Measurements from ENCODE around the gene EPB42.
A peak's percentile ranks its signal among the peaks of the same experiment; 100 is the strongest.
"Not testable (repeated sequence)": the region's sequence is repeated elsewhere in the genome, so short reads cannot be mapped to it uniquely, and the experiment has no call there.

The EPB42 gene

GRCh38 chr15:43212299-43212698 lies 8.5 kb downstream of the EPB42 start:
- no peak for DNase-seq (ENCODE audit: low spot score)

DNA sequence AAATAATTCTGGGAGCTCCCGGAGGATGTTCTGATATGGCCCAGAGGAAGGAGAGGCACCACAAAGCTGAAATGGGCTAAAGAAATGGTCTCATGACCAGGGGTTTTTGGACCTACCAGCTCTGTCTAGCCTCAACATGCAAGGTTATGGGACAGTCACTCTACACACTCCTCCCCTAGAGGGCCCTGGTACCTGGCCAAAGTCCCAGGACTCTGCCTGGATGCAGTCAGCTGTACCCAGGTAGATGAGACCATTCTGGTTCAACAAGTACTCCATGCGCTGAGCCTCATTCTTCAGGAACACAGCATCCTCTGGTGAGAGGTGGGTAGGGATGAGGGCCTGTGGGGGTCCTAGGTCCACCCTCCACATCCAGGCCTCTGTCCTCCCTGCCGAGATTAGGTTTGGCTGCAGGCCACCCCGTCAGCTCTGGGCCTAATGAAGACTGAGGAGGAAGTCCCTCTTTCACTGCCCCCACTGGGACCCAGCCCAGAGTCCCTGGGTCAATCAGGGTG lies 9.5 kb downstream of the EPB42 start:
- no peak for DNase-seq (ENCODE audit: low spot score)

DNA sequence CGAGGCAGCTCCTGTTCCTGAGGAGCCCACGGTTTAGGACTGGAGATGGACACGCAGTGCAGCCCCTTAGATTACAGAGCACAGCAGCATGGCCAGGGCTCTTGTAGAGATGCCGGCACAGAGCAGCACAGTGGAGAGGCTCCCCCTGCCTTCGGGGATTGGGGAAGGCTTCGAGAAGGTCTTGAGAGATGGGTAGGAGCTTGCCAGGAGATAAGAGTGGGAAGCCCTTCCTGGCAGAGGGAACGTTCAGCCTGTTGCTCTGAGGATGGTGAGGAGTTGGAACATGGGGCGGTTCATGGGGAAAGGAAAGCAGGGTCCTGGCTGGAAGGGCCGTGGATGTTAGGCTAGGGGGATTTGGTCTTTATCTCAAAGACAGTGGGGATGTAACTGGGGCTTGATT lies 10.0 kb downstream of the EPB42 start:
- DNase-seq (ENCODE audit: low spot score), result no peak

- DNase-seq (ENCODE audit: low spot score), result no peak
Measured at GRCh38 chr15:43210172-43210745, 10.6 kb downstream of the EPB42 start.

- DNase-seq (ENCODE audit: low spot score), result no peak
Measured at GRCh38 chr15:43209059-43209824, 11.6 kb downstream of the EPB42 start.

DNA sequence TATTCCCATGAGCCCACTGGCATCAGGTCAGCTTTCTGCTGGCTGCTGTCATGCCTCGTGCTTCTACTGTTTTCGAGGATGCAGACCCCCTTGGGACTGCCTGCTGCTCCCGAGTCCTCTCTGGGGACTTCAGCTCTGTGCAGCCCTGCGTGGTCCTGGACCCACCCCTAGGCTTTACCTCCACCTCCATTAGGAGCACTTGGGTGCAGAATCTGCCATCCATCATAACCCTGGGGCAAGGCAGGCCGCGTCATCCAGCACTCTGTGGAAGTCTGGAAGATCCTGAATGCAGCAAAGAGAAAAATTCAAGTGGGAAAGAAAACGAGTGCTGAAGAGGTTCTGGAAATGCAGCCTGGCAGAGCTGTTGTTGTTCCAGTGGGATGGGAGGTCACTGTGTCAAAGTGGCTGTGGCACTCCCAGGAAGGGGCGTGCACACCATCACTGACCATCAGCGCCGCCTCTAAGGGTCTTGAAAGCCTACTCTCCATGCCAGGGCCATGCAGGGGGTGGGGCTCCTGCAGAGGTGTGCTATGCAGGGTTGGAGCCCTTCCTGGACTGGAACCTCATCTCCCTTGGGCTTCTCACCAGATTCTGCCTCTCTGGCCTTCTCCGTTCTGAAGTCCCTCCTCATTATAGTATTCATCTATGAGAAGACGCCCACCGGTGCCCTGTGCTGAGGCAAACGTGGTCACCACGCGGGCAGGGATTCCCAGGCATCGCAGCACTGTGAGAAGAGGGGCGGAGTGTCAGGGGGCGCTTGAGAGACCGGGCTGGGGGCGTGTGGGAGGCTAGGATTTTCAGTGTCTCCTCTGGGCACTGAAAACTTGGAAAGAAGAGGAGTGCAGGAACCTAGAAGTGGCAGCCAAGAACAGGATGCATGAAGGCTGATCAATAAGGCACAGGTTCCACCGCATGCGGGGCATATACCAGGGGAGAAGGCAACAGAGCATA lies 12.5 kb downstream of the EPB42 start:
- no peak for DNase-seq (ENCODE audit: low spot score)

DNA sequence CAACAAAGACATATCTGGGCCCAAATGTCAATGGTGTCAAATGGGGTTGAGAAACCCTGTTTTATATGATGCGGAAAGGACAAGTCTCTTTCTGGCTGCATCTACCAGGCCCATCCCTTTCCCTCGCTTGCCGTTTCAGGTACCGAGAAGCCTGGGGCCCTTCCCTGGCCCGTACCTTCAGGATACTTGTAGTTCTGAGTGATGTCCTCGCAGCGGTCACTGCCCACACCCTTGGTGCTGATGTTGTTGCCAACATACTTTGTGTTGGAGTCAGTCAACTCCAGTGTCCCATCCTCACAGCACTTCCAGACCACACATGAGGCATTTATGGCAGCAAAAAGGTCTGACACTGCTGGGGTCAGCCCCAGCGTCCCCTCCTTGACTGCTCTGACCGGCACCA lies 13.8 kb downstream of the EPB42 start:
- no peak for DNase-seq (ENCODE audit: low spot score)

GRCh38 chr15:43206054-43206453 lies 14.8 kb downstream of the EPB42 start:
- no peak for DNase-seq (ENCODE audit: low spot score)

- no peak for DNase-seq (ENCODE audit: low spot score)
Measured at GRCh38 chr15:43204016-43204901, 16.6 kb downstream of the EPB42 start.

DNA sequence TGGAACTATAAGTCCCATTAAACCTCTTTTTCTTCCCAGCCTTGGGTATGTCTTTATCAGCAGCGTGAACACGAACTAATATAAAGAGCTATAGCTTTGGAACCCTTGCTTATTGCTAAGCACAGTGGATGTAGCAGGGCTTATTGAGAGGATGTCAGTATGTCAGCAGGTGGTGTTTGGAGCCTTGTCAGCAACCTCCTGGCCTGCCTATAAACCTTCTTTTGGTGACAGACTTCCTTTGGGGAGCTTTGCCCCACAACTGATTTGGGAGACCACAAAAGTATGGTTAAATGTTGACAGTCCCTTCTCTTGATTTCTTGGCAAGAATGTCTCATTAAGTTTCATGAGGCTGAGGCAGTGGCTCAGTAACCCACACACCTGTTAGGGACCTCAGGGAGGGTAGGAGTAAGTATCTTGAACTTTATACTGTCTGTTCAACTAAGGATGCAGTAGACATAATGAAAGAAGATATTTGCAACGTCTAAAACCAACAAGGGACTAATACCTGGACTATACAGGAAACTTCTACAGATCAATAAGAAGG lies 20.8 kb downstream of the EPB42 start:
- DNase-seq (ENCODE audit: low spot score), result no peak

DNA sequence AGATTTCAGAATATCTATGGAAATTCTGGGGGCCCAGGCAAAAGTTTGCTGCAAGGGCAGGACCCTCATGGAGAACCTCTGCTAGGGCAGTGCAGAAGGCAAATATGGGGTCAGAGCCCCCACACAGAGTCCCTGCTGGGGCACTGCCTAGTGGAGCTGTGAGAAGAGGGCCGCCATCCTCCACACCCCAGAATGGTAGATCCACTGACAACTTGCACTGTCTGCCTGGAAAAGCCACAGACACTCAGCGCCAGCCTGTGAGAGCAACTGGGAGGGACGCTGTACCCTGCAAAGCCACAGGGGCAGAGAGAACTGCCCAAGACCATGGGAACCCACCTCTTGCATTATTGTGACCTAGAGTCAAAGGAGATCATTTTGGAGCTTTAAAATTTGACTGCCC lies 21.8 kb downstream of the EPB42 start:
- no peak for DNase-seq (ENCODE audit: low spot score)

- not testable (repeated sequence) for DNase-seq (ENCODE audit: low spot score)
Measured at GRCh38 chr15:43198556-43198955, 22.3 kb downstream of the EPB42 start.

DNA sequence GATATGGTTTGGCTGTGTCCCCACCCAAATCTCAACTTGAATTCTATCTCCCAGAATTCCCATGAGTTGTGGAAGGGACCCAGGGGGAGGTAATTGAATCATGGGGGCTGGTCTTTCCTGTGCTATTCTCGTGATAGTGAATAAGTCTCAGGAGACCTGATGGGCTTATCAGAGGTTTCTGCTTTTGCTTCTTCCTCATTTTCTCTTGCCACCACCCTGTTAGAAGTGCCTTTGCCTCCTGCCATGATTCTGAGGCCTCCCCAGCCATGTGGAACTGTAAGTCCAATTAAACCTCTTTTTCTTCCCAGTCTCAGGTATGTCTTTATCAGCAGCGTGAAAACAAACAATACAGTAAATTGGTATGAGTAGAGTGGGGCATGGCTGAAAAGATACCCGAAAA lies 23.0 kb downstream of the EPB42 start:
- DNase-seq (ENCODE audit: low spot score), result not testable (repeated sequence)

GRCh38 chr15:43196760-43197548 lies 23.9 kb downstream of the EPB42 start:
- no peak for DNase-seq (ENCODE audit: low spot score)

GRCh38 chr15:43194795-43195194 lies 26.0 kb downstream of the EPB42 start:
- no peak for DNase-seq (ENCODE audit: low spot score)

- DNase-seq (ENCODE audit: low spot score), result no peak
Measured at GRCh38 chr15:43193710-43194109, 27.1 kb downstream of the EPB42 start.

- DNase-seq (ENCODE audit: low spot score), result no peak
Measured at GRCh38 chr15:43190178-43190577, 30.6 kb downstream of the EPB42 start.

DNA sequence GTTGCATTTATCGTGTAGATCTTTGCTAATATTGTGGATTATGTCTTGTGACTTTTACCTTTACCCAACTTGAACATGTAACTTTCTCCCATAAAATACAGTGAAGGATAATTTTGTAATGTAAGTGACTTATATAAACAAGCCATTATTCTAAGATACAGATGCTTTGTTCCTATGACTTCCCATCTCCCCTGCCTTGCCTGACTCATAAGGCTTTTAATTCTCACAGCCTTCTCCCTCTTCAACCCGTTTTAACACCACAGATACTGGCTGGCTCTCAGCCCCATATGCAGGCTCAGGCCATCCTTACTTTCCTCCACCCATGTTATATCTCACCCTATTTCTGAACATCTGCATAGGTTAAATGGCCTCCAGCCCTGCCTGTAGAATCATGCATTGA lies 31.5 kb downstream of the EPB42 start:
- DNase-seq (ENCODE audit: low spot score), result no peak

DNA sequence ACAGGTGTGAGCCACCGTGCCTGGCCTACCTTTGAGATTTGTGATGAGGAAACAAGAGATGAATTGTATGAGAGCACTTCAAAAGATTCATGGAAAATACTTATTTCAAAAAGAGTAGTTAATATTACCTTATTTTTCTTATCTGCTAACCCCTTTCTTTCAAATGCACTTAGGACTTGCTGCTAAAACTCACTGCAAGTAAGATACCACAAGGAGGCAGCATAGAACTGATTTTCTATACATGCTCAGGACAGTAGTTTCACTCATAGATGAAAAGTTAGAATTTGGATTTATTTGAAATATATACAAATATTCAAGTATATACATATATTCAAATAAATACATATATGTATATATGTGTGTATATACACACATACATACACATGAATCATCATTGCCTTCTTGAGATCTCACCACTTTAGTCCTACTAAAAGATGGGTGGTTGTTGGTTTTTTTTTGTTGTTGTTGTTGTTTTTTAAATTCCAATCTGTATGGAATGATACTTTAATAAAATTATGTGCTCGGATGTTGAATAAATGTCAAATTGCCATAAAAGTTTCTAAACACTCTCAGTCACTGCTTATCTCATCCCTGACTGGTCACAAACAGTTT lies 33.2 kb downstream of the EPB42 start:
- peak; percentile 59 for DNase-seq (ENCODE audit: low spot score)

DNA sequence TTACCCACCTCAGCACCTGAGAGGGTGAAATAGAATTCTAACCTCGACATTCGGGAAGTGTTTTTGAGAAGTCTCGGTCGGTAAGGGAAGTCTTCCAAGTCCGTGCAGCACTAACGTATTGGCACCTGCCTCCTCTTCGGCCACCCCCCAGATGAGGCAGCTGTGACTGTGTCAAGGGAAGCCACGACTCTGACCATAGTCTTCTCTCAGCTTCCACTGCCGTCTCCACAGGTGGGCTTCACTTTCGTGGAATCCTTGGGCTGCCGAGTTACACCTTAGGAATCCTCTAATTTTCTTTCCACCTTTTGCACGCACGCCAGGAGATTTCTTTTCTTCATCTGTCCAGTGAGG lies 34.8 kb downstream of the EPB42 start:
- no peak for DNase-seq (ENCODE audit: low spot score)
